Measurements from ENCODE around the gene MATN1.

Gene MATN1

GRCh38 chr1:30662291-30662840 is 61.0 kb downstream of the MATN1 start:
- no peak for DNase-seq (ENCODE audit: low read depth in 3 of 3)

GRCh38 chr1:30661311-30661710 is 62.1 kb downstream of the MATN1 start:
- no peak for DNase-seq (ENCODE audit: low read depth in 3 of 3)

All from stimulated activated CD4-positive, alpha-beta T cell treated with anti-CD3 and anti-CD28 coated beads, TNF-alpha, amount 100 ng/mL, for 48 hours (primary cell).